GM13977 (cell line): ENCODE results near the gene PRDM1.

Source experiments
- DNase-seq: peaks from one replicate; pipeline ENCODE4 v3.0.0; 2012; ENCODE audit warnings: low spot score
- CTCF ChIP-seq: IDR thresholded peaks from 2 replicates; pipeline ENCODE4 v1.5.1; 2012; ENCODE audit warnings: mild to moderate bottlenecking, control low read depth; ENCODE audit not compliant: insufficient read depth; ENCODE audit errors: extremely low read depth, missing control alignments
- in situ Hi-C: fragments of 300-500 bp; cut with MboI; formaldehyde crosslinking; loops from one replicate; pipeline ENCODE4 v1.12.0; 2022; ENCODE audit warnings: low sequenced_read_pairs, low pct_unique_long_range_greater_than_20kb, mixed read lengths, inconsistent platforms; ENCODE audit not compliant: unreplicated experiment

PRDM1 gene

DNA sequence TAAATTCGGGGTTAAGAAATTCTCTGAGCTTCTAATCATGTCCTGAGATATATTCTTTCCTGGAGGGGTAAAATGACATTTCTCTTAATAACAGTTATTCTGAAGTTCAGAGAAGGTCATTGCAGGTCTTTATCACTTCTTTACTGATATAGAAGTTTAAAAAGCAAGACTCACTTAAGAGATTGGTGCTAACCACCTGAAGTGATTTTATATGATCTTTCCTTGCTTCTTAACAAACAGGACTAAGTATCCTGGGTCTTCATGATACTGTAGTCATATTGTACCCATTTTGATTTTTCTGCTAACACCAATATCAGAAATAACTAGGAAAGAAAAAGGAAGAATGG lies 39.3 kb upstream of the PRDM1 start:
- no peak for TF ChIP-seq CTCF
- no peak for DNase-seq
- in situ Hi-C loops: no loop called here

GRCh38 chr6:106048336-106048735 lies 37.8 kb upstream of the PRDM1 start:
- TF ChIP-seq CTCF: no peak
- in situ Hi-C loops: no loop called here
- DNase-seq: no peak

GRCh38 chr6:106050538-106050937 lies 35.6 kb upstream of the PRDM1 start:
- DNase-seq: no peak
- in situ Hi-C loops: no loop called here
- TF ChIP-seq CTCF: no peak

GRCh38 chr6:106051226-106051625 lies 34.9 kb upstream of the PRDM1 start:
- TF ChIP-seq CTCF: no peak
- no peak for DNase-seq
- in situ Hi-C loops: no loop called here

- in situ Hi-C loops: no loop called here
- no peak for TF ChIP-seq CTCF
- no peak for DNase-seq
These were observed 32.5 kb upstream of the PRDM1 start for GRCh38 chr6:106053484-106054205.

- no peak for TF ChIP-seq CTCF
- DNase-seq: no peak
- in situ Hi-C loops: no loop called here
These were observed 30.6 kb upstream of the PRDM1 start for GRCh38 chr6:106055489-106055888.
